IMR-90 (cell line): ENCODE results near the gene ROBO2. TPM values are rescaled to one million over a fixed set of nuclear protein-coding genes. Genes with fewer than 3 reads are reported as not detected.

ENCODE experiments used
- ATAC-seq: fragments of 200-7000 bp; cut with Tn5 transposase; 2 replicates; pipeline ENCODE4 v1.9.1; 2020; ENCODE audit warnings: low read depth, mild to moderate bottlenecking, moderate library complexity
- BruUV-seq: library from RNA; stranded (reverse); fragments of 400-500 nt; replicated peaks from 2 replicates; lab custom pipeline; 2021; lab: Mats Ljungman, UMichigan
- CTCF ChIA-PET: fragments of 300-600 bp; formaldehyde crosslinking; extraction: SDS; loops from one replicate; lab custom pipeline; 2021; ENCODE audit warnings: antibody characterized with exemption; lab: Yijun Ruan, JAX
- POLR2A ChIA-PET: fragments of 300-600 bp; sonication (Branson Sonifier 250); formaldehyde crosslinking; loops from one replicate; lab custom pipeline; 2022; ENCODE audit warnings: antibody characterized with exemption; ENCODE audit not compliant: unreplicated experiment; lab: Charles Lee
- DNase-seq: peaks from one replicate; pipeline ENCODE4 v3.0.0; 2013
- H2AFZ ChIP-seq: replicated peaks from 2 replicates; pipeline ENCODE3; 2013; ENCODE audit warnings: low read length, mild to moderate bottlenecking; ENCODE audit not compliant: poor library complexity
- H2AK5ac ChIP-seq: 2 replicates; pipeline ENCODE4 v1.6.1; 2013; ENCODE audit warnings: low read depth, low read length, inconsistent platforms
- H2AK9ac ChIP-seq: replicated peaks from 2 replicates; pipeline ENCODE3; 2013; ENCODE audit warnings: mild to moderate bottlenecking, low read depth, low read length, moderate library complexity; ENCODE audit not compliant: poor library complexity
- H2BK120ac ChIP-seq: 2 replicates; pipeline ENCODE4 v1.6.1; 2013; ENCODE audit warnings: low read depth, low read length, inconsistent platforms
- H2BK15ac ChIP-seq: 3 replicates; pipeline ENCODE4 v1.6.1; 2013; ENCODE audit warnings: low read depth, low read length, inconsistent platforms
- H2BK20ac ChIP-seq: 2 replicates; pipeline ENCODE4 v1.6.1; 2013; ENCODE audit warnings: low read depth, mild to moderate bottlenecking, inconsistent platforms, low read length, moderate library complexity
- H2BK5ac ChIP-seq: 2 replicates; pipeline ENCODE4 v1.6.1; 2013; ENCODE audit warnings: mild to moderate bottlenecking, low read depth, low read length, inconsistent platforms; ENCODE audit not compliant: poor library complexity, severe bottlenecking
- H3K14ac ChIP-seq: replicated peaks from 2 replicates; pipeline ENCODE4 v1.6.1; 2013; ENCODE audit warnings: low read depth, low read length, inconsistent platforms
- H3K18ac ChIP-seq: 2 replicates; pipeline ENCODE4 v1.6.1; 2013; ENCODE audit warnings: low read depth, low read length, control low read depth
- H3K23ac ChIP-seq: 2 replicates; pipeline ENCODE4 v1.6.1; 2013; ENCODE audit warnings: low read depth, low read length, inconsistent platforms
- H3K27ac ChIP-seq: 2 replicates; pipeline ENCODE4 v1.5.1; 2013; ENCODE audit warnings: mild to moderate bottlenecking, control low read depth, low read length; ENCODE audit not compliant: insufficient read depth
- H3K27me3 ChIP-seq: 2 replicates; pipeline ENCODE4 v1.6.1; 2013; ENCODE audit warnings: low read length; ENCODE audit not compliant: control insufficient read depth, insufficient read depth
- H3K36me3 ChIP-seq: 2 replicates; pipeline ENCODE4 v1.6.1; 2013; ENCODE audit warnings: low read length, mixed read lengths; ENCODE audit not compliant: control insufficient read depth, insufficient read depth
- H3K4ac ChIP-seq: 2 replicates; pipeline ENCODE4 v1.6.1; 2013; ENCODE audit warnings: low read depth, low read length, inconsistent platforms
- H3K4me1 ChIP-seq: 2 replicates; pipeline ENCODE4 v1.6.1; 2013; ENCODE audit warnings: low read length, mixed read lengths; ENCODE audit not compliant: control insufficient read depth, insufficient read depth
- H3K4me2 ChIP-seq: 2 replicates; pipeline ENCODE4 v1.6.1; 2013; ENCODE audit warnings: low read depth, mild to moderate bottlenecking, control low read depth, low read length, moderate library complexity
- H3K4me3 ChIP-seq: 2 replicates; pipeline ENCODE4 v1.5.1; 2013; ENCODE audit warnings: low read depth, mild to moderate bottlenecking, control low read depth, low read length, moderate library complexity; ENCODE audit not compliant: insufficient read depth
- H3K56ac ChIP-seq: 2 replicates; pipeline ENCODE4 v1.6.1; 2013; ENCODE audit warnings: low read length, inconsistent platforms; ENCODE audit not compliant: insufficient read depth; ENCODE audit errors: extremely low read depth
- H3K79me1 ChIP-seq, 2 experiments: 2 replicates each; pipeline ENCODE4 v1.6.1; 2013; ENCODE audit warnings: low read length in 2 of 2, inconsistent platforms in 1 of 2, low read depth in 1 of 2
- H3K9ac ChIP-seq: 2 replicates; pipeline ENCODE4 v1.6.1; 2013; ENCODE audit warnings: low read depth, low read length, control low read depth
- H3K9me1 ChIP-seq: 2 replicates; pipeline ENCODE4 v1.6.1; 2013; ENCODE audit warnings: low read length, inconsistent platforms; ENCODE audit not compliant: insufficient read depth
- H3K9me3 ChIP-seq: 2 replicates; pipeline ENCODE4 v1.6.1; 2013; ENCODE audit warnings: low read length; ENCODE audit not compliant: control insufficient read depth, insufficient read depth
- H4K20me1 ChIP-seq: 2 replicates; pipeline ENCODE4 v1.6.1; 2013; ENCODE audit warnings: low read length, inconsistent platforms; ENCODE audit not compliant: insufficient read depth
- H4K5ac ChIP-seq: 2 replicates; pipeline ENCODE4 v1.6.1; 2013; ENCODE audit warnings: mild to moderate bottlenecking, low read depth, low read length, control low read depth
- H4K8ac ChIP-seq, 2 experiments: 2 replicates each; pipeline ENCODE4 v1.6.1; 2013; ENCODE audit warnings: low read depth in 2 of 2, low read length in 2 of 2, control low read depth in 1 of 2, inconsistent platforms in 1 of 2
- H4K91ac ChIP-seq: 2 replicates; pipeline ENCODE4 v1.6.1; 2013; ENCODE audit warnings: low read depth, low read length, inconsistent platforms; ENCODE audit not compliant: insufficient read depth
- BHLHE40 ChIP-seq: fragments of 150-350 bp; IDR thresholded peaks from 2 replicates; pipeline ENCODE4 v1.6.1; 2016; ENCODE audit warnings: mild to moderate bottlenecking, low read depth, low read length
- CEBPB ChIP-seq: IDR thresholded peaks from 2 replicates; pipeline ENCODE4 v1.6.1; 2012; ENCODE audit warnings: low read depth, low read length, improper control_type of control experiment
- CHD1 ChIP-seq: IDR thresholded peaks from 2 replicates; pipeline ENCODE4 v1.6.1; 2012; ENCODE audit warnings: low read depth, low read length, improper control_type of control experiment
- CTCF ChIP-seq: conservative IDR thresholded peaks from 2 replicates; pipeline ENCODE4 v1.5.1; 2012; ENCODE audit warnings: mild to moderate bottlenecking, low read depth, low read length, improper control_type of control experiment
- ELK1 ChIP-seq: fragments of 150-350 bp; IDR thresholded peaks from 2 replicates; pipeline ENCODE4 v1.6.1; 2016; ENCODE audit warnings: low read depth, mild to moderate bottlenecking, low read length, moderate library complexity, borderline replicate concordance
- FOS ChIP-seq: fragments of 150-350 bp; IDR thresholded peaks from 2 replicates; pipeline ENCODE4 v1.6.1; 2016; ENCODE audit warnings: low read depth, low read length
- MAFK ChIP-seq: IDR thresholded peaks from 2 replicates; pipeline ENCODE4 v1.6.1; 2012; ENCODE audit warnings: low read depth, low read length, improper control_type of control experiment
- MAZ ChIP-seq: IDR thresholded peaks from 2 replicates; pipeline ENCODE4 v1.6.1; 2012; ENCODE audit warnings: low read depth, mild to moderate bottlenecking, low read length, improper control_type of control experiment, moderate library complexity, borderline replicate concordance
- MXI1 ChIP-seq: IDR thresholded peaks from 2 replicates; pipeline ENCODE4 v1.6.1; 2012; ENCODE audit warnings: low read depth, mild to moderate bottlenecking, low read length, moderate library complexity, borderline replicate concordance
- NFE2L2 ChIP-seq: fragments of 150-350 bp; IDR thresholded peaks from 2 replicates; pipeline ENCODE4 v1.6.1; 2016; ENCODE audit warnings: low read depth, mild to moderate bottlenecking, low read length
- POLR2A ChIP-seq: IDR thresholded peaks from 2 replicates; pipeline ENCODE4 v1.6.1; 2012; ENCODE audit warnings: mild to moderate bottlenecking, low read depth, low read length
- RAD21 ChIP-seq: IDR thresholded peaks from 2 replicates; pipeline ENCODE4 v1.6.1; 2012; ENCODE audit warnings: low read length, improper control_type of control experiment
- RFX5 ChIP-seq: IDR thresholded peaks from 2 replicates; pipeline ENCODE4 v1.8.0; 2012; ENCODE audit warnings: low read depth, mild to moderate bottlenecking, low read length, moderate library complexity
- SMC3 ChIP-seq: fragments of 150-350 bp; IDR thresholded peaks from 2 replicates; pipeline ENCODE4 v1.6.1; 2016; ENCODE audit warnings: low read depth, mild to moderate bottlenecking, antibody characterized with exemption, low read length, moderate library complexity
- USF2 ChIP-seq: fragments of 150-350 bp; IDR thresholded peaks from 2 replicates; pipeline ENCODE4 v1.6.1; 2017; ENCODE audit warnings: mild to moderate bottlenecking, antibody characterized with exemption, low read length, low read depth
- WGBS, 2 experiments: methylation state at CpG; one replicate each; pipeline versions ENCODE4 v1.1.5 to v1.1.7; 2013; ENCODE audit warnings: missing lambda C conversion rate in 2 of 2; ENCODE audit not compliant: insufficient read length in 1 of 2; ENCODE audit errors: extremely low coverage in 2 of 2; 5-methylcytosine and 5-hydroxymethylcytosine counted together
- dilution Hi-C: fragments of 300-500 bp; cut with HindIII; formaldehyde crosslinking; loops from one replicate; pipeline ENCODE4 v1.14.3; 2018; ENCODE audit warnings: low sequenced_read_pairs; ENCODE audit not compliant: unreplicated experiment
- in situ Hi-C: fragments of 300-500 bp; cut with MboI; formaldehyde crosslinking; loops from 3 replicates; pipeline ENCODE4 v1.14.3; 2019; ENCODE audit warnings: low sequenced_read_pairs, inconsistent platforms, mixed read lengths
- intact Hi-C: fragments of 100-400 bp; cut with micrococcal nuclease; formaldehyde crosslinking; loops from 2 replicates; pipeline ENCODE4 v1.10.0; 2022
- polyA plus RNA-seq, 3 experiments: library from polyadenylated mRNA; depleted of rRNA; stranded (reverse); fragments of >200 nt; gene quantifications; 2 replicates each; pipeline ENCODE4 v1.2.3, GENCODE V29; 2012; ENCODE audit warnings: low replicate concordance in 1 of 3
- total RNA-seq: library from RNA; depleted of rRNA; stranded (reverse); fragments of >200 nt; gene quantifications from 2 replicates; pipeline ENCODE4 v1.2.3, GENCODE V29; 2012

ROBO2 gene
- total and polyA plus RNA-seq, 2 of the 4 experiments (the other 2 are of a cell fraction): 9.3 to 14.5 TPM

- Histone ChIP-seq H3K27ac (no peak overlapping the region), H2BK20ac (no peak overlapping the region; the same call in 1 of the 2 replicates), H3K4me1 (0 out of 2 replicates have a peak, but pooled peaks cover 2% of the 10 kb centered on the region), H3K14ac (no peak overlapping the region), H2BK120ac (no peak overlapping the region), H3K9me3 (no peaks in the 10 kb centered on the region), H2BK5ac (no peak overlapping the region), H3K4me3 (no peak overlapping the region), H4K5ac (no peak overlapping the region), H3K23ac (no peak overlapping the region), H3K18ac (no peak overlapping the region), H2AK5ac (no peak overlapping the region), H2AFZ (no peak overlapping the region), H3K56ac (no peak overlapping the region), H2AK9ac (no peak overlapping the region), H2BK15ac (no peak overlapping the region), H3K9ac (no peak overlapping the region), H3K36me3 (no peaks in the 10 kb centered on the region), H3K9me1 (no peaks in the 10 kb centered on the region), H3K4ac (no peak overlapping the region), H3K27me3 (no peaks in the 10 kb centered on the region), H4K91ac (no peak overlapping the region), H3K79me1 (no peaks in the 10 kb centered on the region), H4K8ac (no peak overlapping the region), H3K4me2 (no peak overlapping the region), H4K20me1 (no peaks in the 10 kb centered on the region)
- no CpG with 5 or more reads among the region's 6 CpGs for WGBS, 2 experiments
- DNase-seq (no peak), ATAC-seq (no peak)
- ChIA-PET POLR2A (no interaction called here), CTCF (interaction anchor here (2.4 kb wide), 1 partner anchor 15 kb away, joined by 7 read pairs; no protein-coding TSS in a partner anchor)
- intact Hi-C loops (loop anchor here (5.0 kb wide), 1 partner anchor 1504 kb away; no protein-coding TSS in a partner anchor), dilution Hi-C loops (no loop called here), in situ Hi-C loops (loop anchor here (10.0 to 25.0 kb wide), 2 partner anchors 287 to 1716 kb away; no protein-coding TSS in a partner anchor)
- BruUV-seq: no TSS peak
- TF ChIP-seq RFX5 (no peak), POLR2A (no peak), MXI1 (no peak), MAFK (no peak), USF2 (no peak), NFE2L2 (no peak), CTCF (no peak), FOS (no peak), SMC3 (no peak), BHLHE40 (no peak), RAD21 (no peak), MAZ (no peak), ELK1 (no peak), CHD1 (no peak), CEBPB (no peak)
Observed at GRCh38 chr3:77321646-77322045, 281.7 kb downstream of the ROBO2 start.
